ENCODE measurements around the gene EMC10.
A peak's percentile ranks its signal among the peaks of the same experiment; 100 is the strongest.

The EMC10 gene

GRCh38 chr19:50512112-50512998 is 36.0 kb downstream of the EMC10 start:
- peak overlapping the region; percentile 95 for H3K4me3 ChIP-seq (ENCODE audit: low read depth, low read length)
- no peak for DNase-seq (ENCODE audit: low read depth)
- no peak for TF ChIP-seq CTCF (IDR thresholded peaks at IDR 0.05; ENCODE audit: insufficient read depth, low read depth, low read length, missing control alignments)

GRCh38 chr19:50512999-50513745 is 36.9 kb downstream of the EMC10 start:
- no peak for TF ChIP-seq CTCF (IDR thresholded peaks at IDR 0.05; ENCODE audit: insufficient read depth, low read depth, low read length, missing control alignments)
- no peak for DNase-seq (ENCODE audit: low read depth)
- H3K4me3 ChIP-seq (ENCODE audit: low read depth, low read length), result no peak overlapping the region

- no peak within 1 kb of the TSS for H3K4me3 ChIP-seq (ENCODE audit: low read depth, low read length)
- no peak for DNase-seq (ENCODE audit: low read depth)
- TF ChIP-seq CTCF (IDR thresholded peaks at IDR 0.05; ENCODE audit: insufficient read depth, low read depth, low read length, missing control alignments), result no peak
Measured at GRCh38 chr19:50513746-50514345, 37.5 kb downstream of the EMC10 start, which contains the start of gene ASPDH. ASPDH (minus strand) TSS chr19:50513913; CDS start chr19:50513823, 90 bp downstream.

GRCh38 chr19:50514346-50515167 is 38.2 kb downstream of the EMC10 start:
- no peak for TF ChIP-seq CTCF (IDR thresholded peaks at IDR 0.05; ENCODE audit: insufficient read depth, low read depth, low read length, missing control alignments)
- no peak for DNase-seq (ENCODE audit: low read depth)
- no peak overlapping the region for H3K4me3 ChIP-seq (ENCODE audit: low read depth, low read length)

GRCh38 chr19:50515168-50515561 is 38.9 kb downstream of the EMC10 start:
- no peak for TF ChIP-seq CTCF (IDR thresholded peaks at IDR 0.05; ENCODE audit: insufficient read depth, low read depth, low read length, missing control alignments)

GRCh38 chr19:50516456-50516855 is 40.1 kb downstream of the EMC10 start:
- DNase-seq (ENCODE audit: low read depth), result no peak
- no peak for TF ChIP-seq CTCF (IDR thresholded peaks at IDR 0.05; ENCODE audit: insufficient read depth, low read depth, low read length, missing control alignments)
- no peak overlapping the region for H3K4me3 ChIP-seq (ENCODE audit: low read depth, low read length)

More at GRCh38 chr19:50515168-50515561, 38.9 kb downstream of the EMC10 start:
- no peak for DNase-seq (ENCODE audit: low read depth)
- no peak overlapping the region for H3K4me3 ChIP-seq (ENCODE audit: low read depth, low read length)

Data from GM12865 (cell line).